ENCODE results near the gene SLC25A52. TPM values are rescaled to one million over a fixed set of nuclear protein-coding genes. Genes with fewer than 3 reads are reported as not detected.

SLC25A52 gene
- total RNA-seq, 1 experiment from 2014 or later = not detected

- Histone ChIP-seq H3K14ac (ENCODE audit: insufficient read depth, low read length) (no peak overlapping the region), H4K91ac (ENCODE audit: insufficient read length, low read depth, low read length) (no peak overlapping the region), H3K4me2 (ENCODE audit: insufficient read depth, insufficient read length, low read length) (no peak overlapping the region), H3K18ac (ENCODE audit: insufficient read length, low read depth, low read length) (no peak overlapping the region), H4K8ac (replicated peaks; ENCODE audit: insufficient read length, low read depth, low read length) (no peak overlapping the region), H2AFZ (ENCODE audit: low read length) (no peak overlapping the region), H2BK5ac (ENCODE audit: insufficient read length, low read length) (no peak overlapping the region), H3K27me3 (ENCODE audit: insufficient read depth, low read length) (no peaks in the 10 kb centered on the region), H3K9ac (ENCODE audit: extremely low read depth, insufficient read length, low read length) (no peak overlapping the region), H2BK20ac (ENCODE audit: low read depth, low read length, poor library complexity, severe bottlenecking) (no peak overlapping the region), H2BK15ac (ENCODE audit: low read depth, low read length) (no peak overlapping the region), H3K9me3 (ENCODE audit: control insufficient read depth, low read depth, low read length) (no peaks in the 10 kb centered on the region), H3K27ac (ENCODE audit: insufficient read length, low read depth, low read length) (no peak overlapping the region), H2BK12ac (ENCODE audit: insufficient read length, low read depth, low read length) (no peak overlapping the region), H2AK5ac (ENCODE audit: insufficient read length, low read length) (no peak overlapping the region), H3K79me2 (ENCODE audit: insufficient read depth, low read length) (no peaks in the 10 kb centered on the region), H3K56ac (ENCODE audit: insufficient read length, low read depth, low read length) (no peak overlapping the region), H3K79me1 (ENCODE audit: insufficient read depth, low read depth, low read length, poor library complexity, severe bottlenecking) (no peaks in the 10 kb centered on the region), H3K23ac (ENCODE audit: insufficient read length, low read depth, low read length) (no peak overlapping the region), H3K4me1 (ENCODE audit: insufficient read depth, low read length) (no peaks in the 10 kb centered on the region; the same call in 1 of the 2 replicates), H4K5ac (ENCODE audit: insufficient read length, low read depth, low read length) (no peak overlapping the region), H4K20me1 (ENCODE audit: control insufficient read depth, insufficient read depth, insufficient read length) (no peaks in the 10 kb centered on the region), H2BK120ac (ENCODE audit: low read depth, low read length, poor library complexity, severe bottlenecking) (no peak overlapping the region), H3T11ph (ENCODE audit: low read length) (no peak overlapping the region), H3K4ac (ENCODE audit: low read depth, low read length) (no peak overlapping the region), H3K23me2 (ENCODE audit: insufficient read length, low read depth, low read length, poor library complexity, severe bottlenecking) (no peaks in the 10 kb centered on the region)
- Mint-ChIP-seq H3K27me3 (ENCODE audit: low read depth) (no peaks in the 10 kb centered on the region), H3K9me3 (peaks cover 17 to 27% of the 10 kb centered on the region in 2 experiments), H3K27ac (no peak overlapping the region; a peak in 1 of 7 replicates), H3K4me3 (no peak overlapping the region), H3K4me1 (peaks cover 8% of the 10 kb centered on the region in 2 experiments), H3K36me3 (ENCODE audit: insufficient read depth in 1 of 3, low read depth in 3 of 3) (peaks cover 9 to 19% (median 18%) of the 10 kb centered on the region in 3 experiments)
- TF ChIP-seq, protein P1, sequence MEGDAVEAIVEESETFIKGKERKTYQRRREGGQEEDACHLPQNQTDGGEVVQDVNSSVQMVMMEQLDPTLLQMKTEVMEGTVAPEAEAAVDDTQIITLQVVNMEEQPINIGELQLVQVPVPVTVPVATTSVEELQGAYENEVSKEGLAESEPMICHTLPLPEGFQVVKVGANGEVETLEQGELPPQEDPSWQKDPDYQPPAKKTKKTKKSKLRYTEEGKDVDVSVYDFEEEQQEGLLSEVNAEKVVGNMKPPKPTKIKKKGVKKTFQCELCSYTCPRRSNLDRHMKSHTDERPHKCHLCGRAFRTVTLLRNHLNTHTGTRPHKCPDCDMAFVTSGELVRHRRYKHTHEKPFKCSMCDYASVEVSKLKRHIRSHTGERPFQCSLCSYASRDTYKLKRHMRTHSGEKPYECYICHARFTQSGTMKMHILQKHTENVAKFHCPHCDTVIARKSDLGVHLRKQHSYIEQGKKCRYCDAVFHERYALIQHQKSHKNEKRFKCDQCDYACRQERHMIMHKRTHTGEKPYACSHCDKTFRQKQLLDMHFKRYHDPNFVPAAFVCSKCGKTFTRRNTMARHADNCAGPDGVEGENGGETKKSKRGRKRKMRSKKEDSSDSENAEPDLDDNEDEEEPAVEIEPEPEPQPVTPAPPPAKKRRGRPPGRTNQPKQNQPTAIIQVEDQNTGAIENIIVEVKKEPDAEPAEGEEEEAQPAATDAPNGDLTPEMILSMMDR (conservative IDR thresholded peaks at IDR 0.05) = no peak
- DNase-seq = no peak
These were observed 17.8 kb upstream of the SLC25A52 start for GRCh38 chr18:31778391-31778950.
